HepG2 (cell line): Measurements from ENCODE around the gene CCDC142. TPM values are rescaled to one million over a fixed set of nuclear protein-coding genes. Genes with fewer than 3 reads are reported as not detected.

Experiments used
- AHR ChIP-seq: IDR thresholded peaks from 2 replicates; pipeline ENCODE4 v1.6.1; 2018; ENCODE audit warnings: missing genetic modification reagents, missing compliant biosample characterization
- ARID2 ChIP-seq: sonication (generic); formaldehyde crosslinking; IDR thresholded peaks from 2 replicates; pipeline ENCODE4 v1.8.1; 2022; ENCODE audit warnings: mild to moderate bottlenecking, missing genetic modification reagents, borderline replicate concordance
- IKZF4 ChIP-seq: sonication (generic); formaldehyde crosslinking; IDR thresholded peaks from 2 replicates; pipeline ENCODE4 v1.5.1; 2020; ENCODE audit warnings: borderline replicate concordance, mild to moderate bottlenecking, low read depth, missing genetic modification reagents; ENCODE audit errors: not compliant biosample characterization
- KLF6 ChIP-seq: IDR thresholded peaks from 2 replicates; pipeline ENCODE4 v1.8.0; 2016; ENCODE audit warnings: missing biosample characterization, missing genetic modification reagents
- MAFG ChIP-seq: sonication (generic); formaldehyde crosslinking; IDR thresholded peaks from 2 replicates; pipeline ENCODE4 v1.5.1; 2020; ENCODE audit warnings: mild to moderate bottlenecking, missing genetic modification reagents
- MTA1 ChIP-seq: sonication (generic); formaldehyde crosslinking; IDR thresholded peaks from 2 replicates; pipeline ENCODE4 v1.4.0; 2020; ENCODE audit warnings: missing genetic modification reagents, mild to moderate bottlenecking, borderline replicate concordance
- NCOR1 ChIP-seq: fragments of 200-600 bp; sonication (generic); IDR thresholded peaks from 2 replicates; pipeline ENCODE4 v1.7.0; 2017; ENCODE audit warnings: antibody characterized with exemption, low read length, borderline replicate concordance
- NFATC3 ChIP-seq: sonication (generic); formaldehyde crosslinking; IDR thresholded peaks from 2 replicates; pipeline ENCODE4 v1.5.1; 2020; ENCODE audit warnings: mild to moderate bottlenecking, missing genetic modification reagents
- NR1H2 ChIP-seq: sonication (generic); formaldehyde crosslinking; IDR thresholded peaks from 2 replicates; pipeline ENCODE4 v1.8.1; 2022; ENCODE audit warnings: low read depth, missing genetic modification reagents, borderline replicate concordance
- SOX6 ChIP-seq, 2 experiments: fragments of 450-650 bp in 1 of 2; sonication (generic) in 1 of 2; formaldehyde crosslinking in 1 of 2; IDR thresholded peaks; 2 replicates each; pipeline versions ENCODE4 v1.4.0 to v1.6.1; 2017 to 2020; ENCODE audit warnings: antibody characterized with exemption in 1 of 2, mild to moderate bottlenecking in 1 of 2, missing genetic modification reagents in 1 of 2
- SP140L ChIP-seq: sonication (generic); formaldehyde crosslinking; IDR thresholded peaks from 2 replicates; pipeline ENCODE4 v1.4.0; 2020; ENCODE audit warnings: missing genetic modification reagents, borderline replicate concordance
- YEATS4 ChIP-seq: sonication (generic); formaldehyde crosslinking; IDR thresholded peaks from 2 replicates; pipeline ENCODE4 v1.4.0; 2020; ENCODE audit warnings: missing genetic modification reagents, borderline replicate concordance
- YY1 ChIP-seq: IDR thresholded peaks from 2 replicates; pipeline ENCODE4 v1.6.1; 2011; ENCODE audit warnings: low read length, low read depth, moderate library complexity, mild to moderate bottlenecking; ENCODE audit not compliant: insufficient read depth, insufficient replicate concordance
- ZMYM4 ChIP-seq: sonication (generic); formaldehyde crosslinking; IDR thresholded peaks from 2 replicates; pipeline ENCODE4 v1.8.1; 2023; ENCODE audit warnings: mild to moderate bottlenecking, missing genetic modification reagents
- ZNF234 ChIP-seq: sonication (generic); formaldehyde crosslinking; conservative IDR thresholded peaks from 2 replicates; pipeline ENCODE4 v1.5.1; 2020; ENCODE audit warnings: mild to moderate bottlenecking, missing genetic modification reagents
- ZNF251 ChIP-seq: sonication (generic); formaldehyde crosslinking; IDR thresholded peaks from 2 replicates; pipeline ENCODE4 v1.9.0; 2021; ENCODE audit warnings: mild to moderate bottlenecking, missing genetic modification reagents
- ZNF615 ChIP-seq: sonication (generic); formaldehyde crosslinking; IDR thresholded peaks from 2 replicates; pipeline ENCODE4 v1.5.0; 2020; ENCODE audit warnings: mild to moderate bottlenecking, missing genetic modification reagents, borderline replicate concordance
- ZNF768 ChIP-seq: sonication (generic); formaldehyde crosslinking; IDR thresholded peaks from 2 replicates; pipeline ENCODE4 v1.4.0; 2020; ENCODE audit warnings: missing genetic modification reagents
- ZNF883 ChIP-seq: sonication (generic); formaldehyde crosslinking; IDR thresholded peaks from 2 replicates; pipeline ENCODE4 v1.5.1; 2020; ENCODE audit warnings: mild to moderate bottlenecking, missing genetic modification reagents; ENCODE audit errors: not compliant biosample characterization
- polyA plus RNA-seq, 8 experiments: library from polyadenylated mRNA; depleted of rRNA in 3 of 8; stranded (reverse) in 7 of 8; unstranded in 1 of 8; fragments of >200 nt; fragmentation: Illumina TruSeq in 4 of 8; extraction: Trizol in 4 of 8; gene quantifications; 2 replicates each; pipeline versions ENCODE4 v1.2.1 to v1.2.3, GENCODE V29; 2011 to 2016; ENCODE audit warnings: low read depth in 4 of 8, missing spikeins in 1 of 8, mixed read lengths in 1 of 8; ENCODE audit not compliant: insufficient read depth in 1 of 8
- total RNA-seq, 5 experiments: library from RNA; depleted of rRNA; stranded (reverse); fragments of >200 nt; fragmentation: Illumina TruSeq; extraction: Trizol; gene quantifications; 2 replicates each; pipeline ENCODE4 v1.2.3, GENCODE V29; 2016; ENCODE audit warnings: low read depth in 1 of 5
- TF ChIP-seq, protein P1 (sequence below): sonication (generic); formaldehyde crosslinking; IDR thresholded peaks from 2 replicates; pipeline ENCODE4 v1.8.1; 2023; ENCODE audit warnings: mild to moderate bottlenecking, moderate library complexity, missing genetic modification reagents
- TF ChIP-seq, protein P2 (sequence below): sonication (generic); formaldehyde crosslinking; IDR thresholded peaks from 2 replicates; pipeline ENCODE4 v1.4.0; 2020; ENCODE audit warnings: mild to moderate bottlenecking, missing genetic modification reagents
- TF ChIP-seq, protein P3 (sequence below): sonication (generic); formaldehyde crosslinking; IDR thresholded peaks from 2 replicates; pipeline ENCODE4 v1.5.0; 2020; ENCODE audit warnings: missing genetic modification reagents
- TF ChIP-seq, protein P4 (sequence below): IDR thresholded peaks from 2 replicates; pipeline ENCODE4 v1.4.0; 2020; ENCODE audit warnings: mild to moderate bottlenecking, missing genetic modification reagents

CCDC142 gene
- total and polyA plus RNA-seq, 2 of the 13 experiments (the other 11 are each of a cell fraction or from before 2014, with no cell fraction given) = 14.7 to 30.4 TPM

DNA sequence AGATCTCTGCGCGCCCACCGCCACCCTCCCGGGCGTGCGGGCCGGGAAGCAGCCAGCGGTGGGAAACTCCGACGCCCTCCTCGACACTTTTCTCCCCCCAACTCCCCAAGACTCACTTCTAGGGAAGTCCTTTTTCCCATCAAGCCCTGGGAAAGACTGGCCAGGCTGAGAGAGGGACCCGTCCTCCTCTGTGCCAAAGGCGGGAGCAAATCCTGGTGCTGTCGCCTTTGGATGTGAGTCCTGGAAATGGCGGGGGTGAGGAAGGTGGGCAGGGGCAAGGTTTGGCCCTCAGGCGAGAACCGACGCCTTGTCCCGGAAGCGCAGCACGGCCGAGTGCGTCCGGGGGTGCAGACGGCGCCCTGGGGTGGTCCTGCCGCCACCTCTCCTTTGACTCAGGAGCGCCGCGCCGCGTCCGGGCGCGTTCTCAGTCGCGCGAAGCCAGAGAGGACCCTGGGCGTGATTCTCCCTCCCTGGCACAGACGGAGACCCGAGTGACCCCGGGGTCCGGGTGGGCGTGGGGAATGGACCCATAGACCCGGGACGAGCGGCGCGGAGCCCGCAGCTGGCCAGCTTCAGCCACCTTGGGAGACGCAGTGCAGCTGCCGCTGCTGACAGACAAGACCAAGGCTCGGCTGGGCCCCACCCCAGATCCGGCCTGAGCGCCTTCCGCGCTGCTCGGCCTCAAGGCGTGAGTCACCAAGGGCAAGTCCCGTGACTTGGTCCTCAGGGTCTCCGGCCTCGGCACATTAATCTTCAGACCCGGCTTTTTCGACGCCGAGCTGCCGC is 20.1 kb upstream of the CCDC142 start (continued):
- no peak; the same call in 1 of the 2 replicates for TF ChIP-seq ZNF251 (CRISPR knock-in tag)
- TF ChIP-seq, protein P1, sequence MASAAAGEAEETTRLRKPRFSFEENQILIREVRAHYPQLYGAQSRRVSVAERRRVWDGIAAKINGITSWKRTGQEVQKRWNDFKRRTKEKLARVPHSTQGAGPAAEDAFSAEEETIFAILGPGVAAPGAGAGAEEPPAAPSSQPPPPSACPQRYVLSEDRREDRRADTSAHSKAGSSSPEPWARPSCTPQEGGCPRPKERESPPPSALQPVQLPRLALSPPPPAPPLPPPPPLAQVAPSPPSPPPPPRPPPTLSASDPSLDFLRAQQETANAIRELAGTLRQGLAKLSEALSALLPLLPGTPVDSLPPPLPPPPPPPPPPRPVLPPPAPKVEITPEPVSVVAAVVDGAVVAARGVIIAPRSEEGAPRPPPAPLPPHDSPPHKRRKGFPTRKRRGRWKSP = peak; percentile 94
- TF ChIP-seq MTA1 = peak; percentile 89; the same call in 1 of the 2 replicates
- TF ChIP-seq, protein P2, sequence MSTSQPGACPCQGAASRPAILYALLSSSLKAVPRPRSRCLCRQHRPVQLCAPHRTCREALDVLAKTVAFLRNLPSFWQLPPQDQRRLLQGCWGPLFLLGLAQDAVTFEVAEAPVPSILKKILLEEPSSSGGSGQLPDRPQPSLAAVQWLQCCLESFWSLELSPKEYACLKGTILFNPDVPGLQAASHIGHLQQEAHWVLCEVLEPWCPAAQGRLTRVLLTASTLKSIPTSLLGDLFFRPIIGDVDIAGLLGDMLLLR = peak; percentile 71
- peak; percentile 68; the same call in 1 of the 2 replicates for TF ChIP-seq ZNF234 (CRISPR knock-in tag)
- TF ChIP-seq ZMYM4 (CRISPR knock-in tag) = peak; percentile 78
- peak; percentile 85 for TF ChIP-seq YY1
- peak; percentile 28 for TF ChIP-seq IKZF4
- no peak for TF ChIP-seq NFATC3 (CRISPR knock-in tag)
- TF ChIP-seq KLF6 = no peak
- TF ChIP-seq MAFG (CRISPR knock-in tag) = no peak
- TF ChIP-seq ZNF768 (CRISPR knock-in tag) = peak; percentile 58; the same call in 1 of the 2 replicates
- no peak; the same call in 1 of the 2 replicates for TF ChIP-seq NCOR1
- TF ChIP-seq, protein P3, sequence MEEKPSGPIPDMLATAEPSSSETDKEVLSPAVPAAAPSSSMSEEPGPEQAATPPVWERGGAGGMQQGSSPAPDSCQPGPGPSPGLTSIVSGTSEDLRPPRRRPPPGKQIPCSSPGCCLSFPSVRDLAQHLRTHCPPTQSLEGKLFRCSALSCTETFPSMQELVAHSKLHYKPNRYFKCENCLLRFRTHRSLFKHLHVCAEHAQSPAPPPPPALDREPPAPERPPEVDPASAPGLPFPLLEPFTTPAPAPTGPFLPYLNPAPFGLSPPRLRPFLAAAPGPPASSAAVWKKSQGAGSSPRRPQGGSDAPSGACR (CRISPR knock-in tag) = peak; percentile 99
- TF ChIP-seq YEATS4 = peak; percentile 84
- TF ChIP-seq ZNF883 (CRISPR knock-in tag) = peak; percentile 76
- peak; percentile 92 for TF ChIP-seq ARID2
- TF ChIP-seq AHR (CRISPR knock-in tag) = no peak
- 0 out of 2 replicates have a peak, but pooled peaks have one; percentile 14 for TF ChIP-seq ZNF615 (CRISPR knock-in tag)
- TF ChIP-seq SP140L = no peak
- no peak for TF ChIP-seq SOX6 (IDR thresholded peaks at IDR 0.05)
- TF ChIP-seq SOX6 (CRISPR knock-in tag; IDR thresholded peaks at IDR 0.05) = no peak; the same call in 1 of the 2 replicates
- peak; percentile 63 for TF ChIP-seq NR1H2 (CRISPR knock-in tag)
- TF ChIP-seq, protein P4, sequence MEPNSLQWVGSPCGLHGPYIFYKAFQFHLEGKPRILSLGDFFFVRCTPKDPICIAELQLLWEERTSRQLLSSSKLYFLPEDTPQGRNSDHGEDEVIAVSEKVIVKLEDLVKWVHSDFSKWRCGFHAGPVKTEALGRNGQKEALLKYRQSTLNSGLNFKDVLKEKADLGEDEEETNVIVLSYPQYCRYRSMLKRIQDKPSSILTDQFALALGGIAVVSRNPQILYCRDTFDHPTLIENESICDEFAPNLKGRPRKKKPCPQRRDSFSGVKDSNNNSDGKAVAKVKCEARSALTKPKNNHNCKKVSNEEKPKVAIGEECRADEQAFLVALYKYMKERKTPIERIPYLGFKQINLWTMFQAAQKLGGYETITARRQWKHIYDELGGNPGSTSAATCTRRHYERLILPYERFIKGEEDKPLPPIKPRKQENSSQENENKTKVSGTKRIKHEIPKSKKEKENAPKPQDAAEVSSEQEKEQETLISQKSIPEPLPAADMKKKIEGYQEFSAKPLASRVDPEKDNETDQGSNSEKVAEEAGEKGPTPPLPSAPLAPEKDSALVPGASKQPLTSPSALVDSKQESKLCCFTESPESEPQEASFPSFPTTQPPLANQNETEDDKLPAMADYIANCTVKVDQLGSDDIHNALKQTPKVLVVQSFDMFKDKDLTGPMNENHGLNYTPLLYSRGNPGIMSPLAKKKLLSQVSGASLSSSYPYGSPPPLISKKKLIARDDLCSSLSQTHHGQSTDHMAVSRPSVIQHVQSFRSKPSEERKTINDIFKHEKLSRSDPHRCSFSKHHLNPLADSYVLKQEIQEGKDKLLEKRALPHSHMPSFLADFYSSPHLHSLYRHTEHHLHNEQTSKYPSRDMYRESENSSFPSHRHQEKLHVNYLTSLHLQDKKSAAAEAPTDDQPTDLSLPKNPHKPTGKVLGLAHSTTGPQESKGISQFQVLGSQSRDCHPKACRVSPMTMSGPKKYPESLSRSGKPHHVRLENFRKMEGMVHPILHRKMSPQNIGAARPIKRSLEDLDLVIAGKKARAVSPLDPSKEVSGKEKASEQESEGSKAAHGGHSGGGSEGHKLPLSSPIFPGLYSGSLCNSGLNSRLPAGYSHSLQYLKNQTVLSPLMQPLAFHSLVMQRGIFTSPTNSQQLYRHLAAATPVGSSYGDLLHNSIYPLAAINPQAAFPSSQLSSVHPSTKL (CRISPR knock-in tag) = peak; percentile 49
